Vagina (tissue), 2 donors: ENCODE measurements around the gene PPP2R5E.

ENCODE experiments used
- CTCF ChIP-seq, 3 experiments: fragments of 450-650 bp in 2 of 3; fragments of 200-600 bp in 1 of 3; sonication (generic) in 1 of 3; IDR thresholded peaks; one replicate each; pipeline ENCODE4 v1.5.1; 2017 to 2019; ENCODE audit warnings: antibody characterized with exemption in 3 of 3, mild to moderate bottlenecking in 2 of 3, moderate library complexity in 2 of 3
- POLR2A ChIP-seq, 2 donors: fragments of 450-650 bp; IDR thresholded peaks; one replicate each; pipeline ENCODE4 v1.6.1; 2017; ENCODE audit warnings: antibody characterized with exemption in 2 of 2, mild to moderate bottlenecking in 2 of 2, moderate library complexity in 2 of 2
- POLR2AphosphoS5 ChIP-seq, 2 donors: sonication (generic); formaldehyde crosslinking; IDR thresholded peaks; one replicate each; pipeline ENCODE4 v1.9.0; 2017; ENCODE audit warnings: antibody characterized with exemption in 2 of 2, mild to moderate bottlenecking in 2 of 2, low read depth in 1 of 2; ENCODE audit not compliant: insufficient read depth in 1 of 2

GRCh38 chr14:63501429-63501828 lies 41.7 kb downstream of the PPP2R5E start:
- TF ChIP-seq CTCF (IDR thresholded peaks at IDR 0.05) (no peak), POLR2A (IDR thresholded peaks at IDR 0.05) (no peak), POLR2AphosphoS5 (IDR thresholded peaks at IDR 0.05; ENCODE audit: insufficient read depth in 1 of 2, low read depth in 1 of 2) (no peak)
